Central memory CD4-positive, alpha-beta T cell (primary cell): Measurements from ENCODE around the gene GIGYF2.
"Not testable (repeated sequence)": the region's sequence is repeated elsewhere in the genome, so short reads cannot be mapped to it uniquely, and the experiment has no call there.

Source experiments
- DNase-seq: peaks from one replicate; pipeline ENCODE4 v3.0.0; 2022

The GIGYF2 gene

DNA sequence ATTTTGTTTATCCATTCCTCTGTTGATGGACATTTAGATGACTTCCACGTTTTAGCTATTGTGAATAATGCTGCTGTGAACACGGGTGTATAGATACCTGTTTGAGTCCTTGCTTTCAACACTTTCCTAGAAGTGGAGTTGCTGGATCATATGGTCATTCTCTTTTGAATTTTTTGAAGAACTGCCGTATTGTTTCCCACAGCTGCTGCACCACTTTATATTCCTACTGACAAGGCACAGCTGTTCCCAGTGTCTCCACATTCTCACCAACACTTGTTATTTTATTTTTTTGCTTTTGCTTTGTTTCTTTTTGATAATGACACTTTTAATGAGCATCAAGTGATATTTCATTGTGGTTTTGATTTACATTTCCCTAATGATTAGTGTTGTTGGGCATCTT lies 120.6 kb downstream of the GIGYF2 start:
- no peak for DNase-seq

GRCh38 chr2:232829988-232830387 lies 132.9 kb downstream of the GIGYF2 start:
- no peak for DNase-seq

- no peak for DNase-seq
These were observed 134.4 kb downstream of the GIGYF2 start for GRCh38 chr2:232831496-232831895.

GRCh38 chr2:232833830-232834229 lies 136.7 kb downstream of the GIGYF2 start:
- DNase-seq, result no peak

- no peak for DNase-seq
These were observed 138.6 kb downstream of the GIGYF2 start for GRCh38 chr2:232835687-232836208.

DNA sequence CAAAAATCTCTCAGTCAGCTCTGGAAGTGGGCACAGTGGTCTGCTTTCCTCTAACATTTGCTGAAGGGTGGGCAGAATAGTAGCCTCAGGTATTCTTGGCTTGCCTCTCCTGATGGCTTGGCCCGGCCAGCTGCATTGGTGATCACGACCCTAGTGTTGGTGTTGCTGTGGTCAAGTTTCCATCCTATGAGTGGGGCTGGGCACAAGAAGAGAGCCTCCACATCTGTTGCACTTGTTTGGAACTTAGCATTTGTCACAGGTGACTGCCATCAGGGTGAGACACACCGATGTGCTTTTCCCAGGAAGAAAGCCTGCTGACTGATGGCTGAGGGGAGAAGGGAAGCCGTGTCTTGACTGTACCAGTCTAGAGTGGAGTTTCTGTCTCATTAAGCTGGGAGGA lies 139.8 kb downstream of the GIGYF2 start:
- no peak for DNase-seq

GRCh38 chr2:232838406-232838874 lies 141.3 kb downstream of the GIGYF2 start:
- DNase-seq, result peak; percentile 38

DNA sequence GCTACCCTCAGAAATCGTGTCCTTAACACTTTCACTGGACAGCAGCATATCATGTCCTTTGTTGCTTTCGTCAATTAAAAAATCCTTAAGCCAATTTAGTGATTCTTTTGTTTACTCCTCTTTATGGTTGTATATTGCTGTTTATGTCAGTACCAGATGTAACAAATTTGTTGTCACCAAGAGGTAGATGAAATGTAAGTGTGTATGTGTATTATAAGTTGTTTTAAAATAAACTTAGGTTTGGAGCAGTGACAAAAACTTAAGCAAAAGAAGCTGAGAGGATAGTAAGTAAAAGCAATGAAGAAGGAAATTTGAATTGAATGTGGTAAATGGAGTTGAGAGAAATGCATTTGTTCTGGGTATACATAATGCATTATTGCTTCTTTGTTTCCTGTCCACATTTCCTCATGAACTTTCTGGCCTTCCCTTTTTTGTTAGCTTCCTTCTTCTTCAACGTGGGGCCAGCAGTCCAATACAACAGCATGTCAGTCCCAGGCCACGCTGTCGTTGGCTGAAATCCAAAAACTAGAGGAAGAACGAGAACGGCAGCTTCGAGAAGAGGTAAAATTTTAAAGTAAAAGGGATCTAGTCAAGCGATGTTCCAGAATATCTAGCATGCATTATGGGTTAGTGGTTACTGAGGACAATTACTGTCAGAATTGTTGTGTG lies 142.4 kb downstream of the GIGYF2 start:
- no peak for DNase-seq

DNA sequence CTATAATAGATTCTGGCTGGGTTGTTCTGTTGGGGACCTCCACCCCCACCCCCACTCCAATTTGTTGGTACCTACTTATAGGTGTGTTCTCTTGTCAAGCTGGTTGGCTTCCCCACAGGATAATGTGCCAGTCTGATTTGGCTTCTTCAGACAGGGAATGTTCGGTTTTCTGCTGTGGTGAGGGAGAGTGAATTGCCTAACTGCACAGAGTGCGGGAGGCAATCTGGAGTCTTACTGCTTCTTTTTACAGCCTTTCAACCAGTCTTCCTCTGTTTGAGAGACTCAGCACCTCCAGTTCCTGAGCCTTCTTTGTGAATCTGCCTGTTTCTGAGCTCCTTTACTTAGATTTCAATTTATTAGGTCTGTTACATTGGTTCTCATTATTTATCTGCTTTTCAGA lies 145.6 kb downstream of the GIGYF2 start:
- DNase-seq, result no peak

DNA sequence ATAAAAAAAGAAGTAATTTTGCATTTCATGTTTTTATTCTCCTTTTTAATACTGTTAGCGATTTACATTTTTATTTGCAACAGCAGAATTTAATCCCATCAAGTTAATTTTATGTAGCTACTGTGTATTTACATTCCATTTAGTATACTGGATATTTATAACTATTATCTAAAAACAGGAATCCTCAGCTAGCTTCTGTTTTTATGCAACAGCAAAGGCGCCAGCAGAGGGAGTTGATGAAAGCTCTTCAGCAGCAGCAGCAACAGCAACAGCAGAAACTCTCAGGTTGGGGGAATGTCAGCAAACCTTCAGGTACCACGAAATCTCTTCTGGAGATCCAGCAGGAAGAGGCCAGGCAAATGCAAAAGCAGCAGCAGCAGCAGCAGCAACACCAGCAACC lies 146.7 kb downstream of the GIGYF2 start:
- no peak for DNase-seq

GRCh38 chr2:232846055-232846454 lies 148.9 kb downstream of the GIGYF2 start:
- no peak for DNase-seq

DNA sequence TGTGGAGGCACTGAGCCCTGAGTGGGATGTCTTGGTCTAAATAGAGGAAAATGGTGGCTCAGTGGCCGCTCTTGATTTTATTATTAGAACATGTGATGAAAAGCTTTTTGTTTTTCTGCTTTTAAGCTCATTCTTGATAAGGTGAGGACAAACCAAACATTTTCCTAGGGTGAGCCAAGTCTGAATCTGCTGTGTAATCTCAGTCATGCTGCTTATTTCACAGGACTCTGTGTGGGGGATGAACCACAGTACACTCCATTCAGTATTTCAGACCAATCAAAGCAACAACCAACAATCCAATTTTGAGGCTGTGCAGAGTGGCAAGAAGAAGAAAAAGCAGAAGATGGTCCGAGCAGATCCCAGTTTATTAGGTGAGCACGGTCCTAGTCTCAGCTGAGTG lies 152.9 kb downstream of the GIGYF2 start:
- no peak for DNase-seq

DNA sequence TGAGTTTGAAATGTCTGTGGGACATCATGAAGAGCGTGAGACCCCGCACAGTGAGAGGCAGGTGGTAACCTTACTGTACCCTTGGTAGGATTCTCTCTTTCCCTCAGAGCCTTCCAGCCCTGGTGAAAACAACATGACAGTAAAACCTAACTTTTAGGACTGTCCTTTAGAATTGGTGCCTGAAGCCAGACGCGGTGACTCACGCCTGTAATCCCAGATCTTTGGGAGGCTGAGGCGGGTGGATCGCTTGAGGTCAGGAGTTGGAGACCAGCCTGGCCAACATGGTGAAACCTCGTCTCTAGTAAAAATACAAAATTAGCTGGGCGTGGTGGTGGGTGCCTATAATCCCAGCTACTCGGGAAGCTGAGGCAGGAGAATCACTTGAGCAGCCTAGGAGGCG lies 154.9 kb downstream of the GIGYF2 start:
- DNase-seq, result not testable (repeated sequence)

DNA sequence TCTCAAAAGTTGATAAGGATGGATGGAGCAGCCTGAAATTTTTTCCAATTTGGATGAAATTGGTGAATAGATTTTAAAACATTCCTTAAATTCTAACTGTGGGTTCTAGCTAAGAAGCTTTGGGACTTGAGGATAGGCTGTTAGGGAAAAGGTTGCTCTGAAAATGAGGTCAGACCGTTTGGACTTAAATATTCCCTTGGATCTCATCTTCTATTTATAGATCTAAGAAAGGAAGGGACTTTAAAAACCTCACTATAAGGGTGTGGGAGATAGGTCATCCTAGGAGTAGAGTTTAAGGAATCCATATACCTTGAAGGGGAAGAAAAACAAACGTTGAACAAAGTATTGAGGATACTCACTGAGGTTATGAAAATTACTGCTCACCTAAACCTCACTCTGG lies 155.5 kb downstream of the GIGYF2 start:
- DNase-seq, result no peak

DNA sequence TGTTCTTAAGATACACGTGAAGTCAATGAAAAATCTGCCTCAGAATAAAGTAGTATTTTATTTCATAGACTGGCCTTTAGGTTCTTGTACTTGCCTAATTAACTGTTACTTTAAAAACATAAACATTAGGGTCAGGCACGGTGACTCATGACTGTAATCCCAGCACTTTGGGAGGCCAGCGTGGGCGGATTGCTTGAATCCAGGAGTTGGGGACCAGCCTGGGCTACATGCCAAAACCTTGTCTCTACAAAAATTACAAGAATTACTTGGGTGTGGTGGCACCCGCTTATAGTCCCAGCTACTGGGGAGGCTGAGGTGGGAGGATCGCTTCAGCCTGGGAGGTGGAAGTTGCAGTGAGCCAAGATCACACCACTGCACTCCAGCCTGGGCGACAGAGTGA lies 157.0 kb downstream of the GIGYF2 start:
- no peak for DNase-seq

- DNase-seq, result no peak
These were observed 160.0 kb downstream of the GIGYF2 start for GRCh38 chr2:232857158-232857563.

GRCh38 chr2:232859385-232859916 lies 162.3 kb downstream of the GIGYF2 start:
- no peak for DNase-seq

GRCh38 chr2:232860593-232861241 lies 163.6 kb downstream of the GIGYF2 start:
- DNase-seq, result no peak

DNA sequence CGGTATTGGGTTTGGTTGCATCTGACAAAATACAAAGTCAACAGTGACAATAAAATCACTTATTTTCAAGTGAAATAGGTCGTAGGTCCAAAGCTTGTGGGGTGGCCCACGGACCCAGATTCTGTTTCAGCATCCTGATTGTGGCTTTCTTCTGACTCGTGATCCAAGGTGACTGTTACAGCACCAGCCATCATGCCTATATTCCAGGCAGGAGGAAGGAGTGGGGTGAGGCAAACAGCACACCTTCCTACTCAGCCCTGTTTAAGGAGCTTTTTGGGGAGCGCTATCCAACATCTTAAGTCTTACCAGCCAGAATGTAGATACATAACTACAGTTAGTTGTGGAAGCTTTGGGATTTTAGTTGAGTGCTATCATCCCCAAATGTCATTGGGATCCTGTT lies 164.2 kb downstream of the GIGYF2 start:
- DNase-seq, result no peak

GRCh38 chr2:232863996-232864395 lies 166.9 kb downstream of the GIGYF2 start:
- DNase-seq, result no peak

- DNase-seq, result no peak
These were observed 168.0 kb downstream of the GIGYF2 start for GRCh38 chr2:232865165-232865564.

DNA sequence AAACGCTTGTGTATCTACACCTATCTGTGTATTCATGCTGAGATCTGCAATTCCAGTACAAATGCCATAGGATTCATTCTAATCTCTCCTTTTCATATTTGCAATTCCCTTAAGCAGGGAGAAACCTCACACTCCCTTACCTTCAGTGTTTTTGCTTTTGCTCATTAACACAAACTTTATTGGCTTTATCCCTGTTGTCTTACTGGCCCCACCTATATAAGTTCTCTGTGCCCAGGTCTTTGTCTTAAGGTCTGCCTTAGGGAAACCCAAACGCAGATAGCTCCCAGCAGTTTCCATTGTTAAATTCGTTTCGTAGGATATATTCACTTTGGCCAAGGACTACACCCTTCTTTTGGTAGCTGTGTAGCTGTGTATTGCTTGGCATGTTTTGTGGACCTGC lies 169.0 kb downstream of the GIGYF2 start:
- no peak for DNase-seq

DNA sequence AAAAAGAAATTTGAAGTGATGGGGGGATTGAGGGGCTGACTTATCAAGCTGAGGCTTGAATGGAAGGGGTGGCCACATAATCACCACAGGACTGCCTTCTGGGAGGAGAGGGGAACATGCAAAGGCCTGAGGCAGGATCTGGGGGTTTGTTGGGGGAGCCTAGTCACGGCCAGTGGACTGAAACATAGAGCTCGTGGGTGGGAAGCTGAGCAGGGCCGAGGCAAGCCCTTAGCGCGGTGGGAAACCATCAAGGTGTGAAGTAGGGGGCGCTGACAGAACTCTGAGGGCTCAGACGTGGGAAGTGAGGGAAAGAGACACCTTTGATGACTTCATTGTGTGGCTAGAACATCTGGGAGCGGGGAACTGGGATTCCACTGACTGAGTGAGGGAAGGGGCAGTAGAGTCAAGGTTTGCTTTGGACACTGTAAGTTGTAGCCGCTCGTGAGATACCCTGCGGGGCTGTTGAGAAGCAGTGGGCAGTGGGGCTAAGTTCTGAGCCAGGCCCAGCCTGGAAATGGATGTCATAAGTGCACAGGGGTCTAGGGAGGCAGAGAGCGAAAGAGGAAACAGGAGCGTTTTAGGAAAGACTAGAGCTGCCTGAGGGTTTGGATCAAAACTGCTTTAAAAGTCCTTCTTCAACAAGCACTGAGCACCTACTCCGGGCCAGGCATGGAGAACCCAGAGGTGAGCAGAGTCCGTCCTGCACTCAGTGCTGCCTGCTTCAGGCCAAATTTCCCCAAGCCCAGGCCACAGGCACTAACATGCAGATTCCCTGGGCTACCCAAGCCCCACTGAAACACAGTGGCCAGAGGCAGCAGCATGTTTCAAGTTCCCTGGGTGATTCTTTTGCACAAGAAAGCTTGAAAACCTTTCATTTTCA lies 172.2 kb downstream of the GIGYF2 start:
- DNase-seq, result no peak
